Globus pallidus (tissue), 1 donor: ENCODE results near the gene CEACAM6.
A peak's percentile ranks its signal among the peaks of the same experiment; 100 is the strongest.
"Not testable (repeated sequence)": the region's sequence is repeated elsewhere in the genome, so short reads cannot be mapped to it uniquely, and the experiment has no call there.

Source experiments
- DNase-seq: peaks from one replicate; pipeline ENCODE4 v3.0.0-alpha.2; 2015; ENCODE audit warnings: low spot score

CEACAM6 gene

DNA sequence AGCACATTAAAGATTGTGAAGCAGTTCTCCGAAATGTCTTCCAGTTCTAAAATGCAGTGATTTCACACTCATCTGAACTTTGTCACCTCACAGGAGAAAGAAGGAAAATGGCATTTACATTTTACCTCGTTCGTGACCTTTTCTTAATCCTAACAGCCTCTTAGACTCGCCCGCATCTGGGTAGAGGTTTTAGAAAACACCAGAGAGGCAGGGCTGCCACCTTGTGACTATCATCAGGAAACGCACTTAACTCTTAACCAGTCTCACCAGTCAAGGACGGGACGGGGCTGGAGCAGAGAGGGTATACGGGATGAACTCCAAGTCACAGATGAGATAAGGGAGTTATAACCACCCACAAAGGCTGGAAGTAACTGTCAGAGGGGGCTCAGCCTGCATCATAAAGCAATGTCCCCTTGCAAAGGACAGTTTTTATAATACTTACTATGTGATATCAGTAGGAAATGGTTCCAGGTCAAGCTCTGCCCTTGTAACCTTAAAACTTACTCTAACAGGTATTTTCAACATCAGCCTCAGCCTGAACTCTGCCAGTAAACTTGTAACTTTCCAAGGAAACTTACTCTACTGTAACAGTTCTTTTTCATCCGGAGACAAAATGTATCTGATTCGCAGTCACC is 8.6 kb upstream of the CEACAM6 start:
- peak; percentile 7 for DNase-seq

- DNase-seq: no peak
Measured at GRCh38 chr19:41748012-41748411, 7.3 kb upstream of the CEACAM6 start.

- DNase-seq: not testable (repeated sequence)
Measured at GRCh38 chr19:41750248-41751134, 4.8 kb upstream of the CEACAM6 start.

- peak; percentile 8 for DNase-seq
Measured at GRCh38 chr19:41753159-41753558, 2.2 kb upstream of the CEACAM6 start.

DNA sequence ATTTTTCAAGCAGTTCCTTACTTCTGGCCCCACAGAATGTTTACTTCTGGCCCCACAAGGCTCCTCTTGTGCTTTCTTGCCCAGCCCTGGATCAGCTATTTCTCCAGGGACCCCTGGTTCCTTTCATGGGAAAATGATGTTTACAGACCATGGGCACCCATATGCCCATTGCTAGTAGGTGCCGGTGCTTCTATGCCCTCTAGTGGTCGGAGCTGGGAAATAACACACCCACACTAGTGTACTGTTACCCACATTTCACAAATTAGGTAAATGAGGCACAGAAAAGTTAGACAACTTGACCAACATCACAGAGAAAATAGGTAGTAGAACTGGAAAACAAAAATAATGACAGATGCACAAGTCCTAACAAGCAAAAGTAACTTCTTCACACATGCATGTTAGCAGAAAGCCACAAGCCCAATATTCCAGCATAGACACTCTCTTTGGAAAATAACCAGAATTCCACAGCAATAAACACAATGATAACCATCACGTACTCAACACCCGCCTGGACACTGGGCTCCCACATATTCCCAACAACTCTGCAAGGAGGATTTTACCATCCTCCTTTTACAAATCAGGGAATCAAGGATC is 1.3 kb upstream of the CEACAM6 start:
- DNase-seq: peak; percentile 11

- DNase-seq: no peak
Measured at GRCh38 chr19:41758846-41759245, 3.5 kb downstream of the CEACAM6 start.

DNA sequence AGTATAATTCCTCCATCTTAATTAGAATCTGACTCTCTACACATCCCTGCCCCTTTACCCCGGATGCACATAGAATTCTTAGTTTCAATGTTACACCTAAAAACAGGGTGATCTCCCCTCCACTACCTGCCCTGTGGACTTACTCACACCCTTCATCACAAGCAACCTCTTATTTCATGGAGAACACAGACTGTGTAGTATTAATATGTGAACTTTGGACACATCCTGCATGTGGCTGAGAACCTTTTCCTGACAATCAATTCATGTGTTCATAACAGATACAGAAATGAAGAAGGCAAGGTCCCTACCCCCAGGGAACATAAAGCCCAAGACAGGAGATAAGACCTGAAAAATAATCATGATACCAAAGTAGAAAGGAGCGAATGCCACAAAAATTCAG is 11.8 kb downstream of the CEACAM6 start:
- no peak for DNase-seq

GRCh38 chr19:41768105-41768504 is 12.8 kb downstream of the CEACAM6 start:
- DNase-seq: not testable (repeated sequence)

- no peak for DNase-seq
Measured at GRCh38 chr19:41769608-41770007, 14.3 kb downstream of the CEACAM6 start.

DNA sequence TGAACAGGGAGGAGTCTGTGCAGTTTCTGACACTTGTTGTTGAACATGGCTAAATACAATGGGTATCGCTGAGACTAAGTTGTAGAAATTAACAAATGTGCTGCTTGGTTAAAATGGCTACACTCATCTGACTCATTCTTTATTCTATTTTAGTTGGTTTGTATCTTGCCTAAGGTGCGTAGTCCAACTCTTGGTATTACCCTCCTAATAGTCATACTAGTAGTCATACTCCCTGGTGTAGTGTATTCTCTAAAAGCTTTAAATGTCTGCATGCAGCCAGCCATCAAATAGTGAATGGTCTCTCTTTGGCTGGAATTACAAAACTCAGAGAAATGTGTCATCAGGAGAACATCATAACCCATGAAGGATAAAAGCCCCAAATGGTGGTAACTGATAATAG is 16.1 kb downstream of the CEACAM6 start:
- no peak for DNase-seq

DNA sequence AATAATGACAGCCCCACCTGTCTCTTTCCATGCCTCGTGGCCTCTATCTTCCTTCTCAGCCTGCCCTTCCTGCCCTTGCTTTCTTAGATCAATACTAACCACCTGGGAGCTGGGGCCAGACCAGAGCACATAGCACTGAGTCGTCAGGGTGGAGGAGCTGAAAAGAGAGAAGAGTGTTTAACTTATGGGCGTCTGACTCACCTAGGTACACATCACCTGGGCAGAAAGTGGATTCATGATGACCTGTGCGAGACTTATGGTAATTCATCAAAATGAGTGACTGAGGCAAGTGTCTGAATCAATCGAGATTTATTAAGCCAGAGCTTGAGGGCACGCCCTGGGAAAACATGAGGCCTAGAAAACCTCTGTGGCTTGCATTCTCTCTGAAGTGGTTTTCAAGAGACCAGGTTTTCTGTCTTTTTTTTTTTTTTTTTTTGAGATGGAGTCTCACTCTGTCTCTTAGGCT is 19.2 kb downstream of the CEACAM6 start:
- no peak for DNase-seq

DNA sequence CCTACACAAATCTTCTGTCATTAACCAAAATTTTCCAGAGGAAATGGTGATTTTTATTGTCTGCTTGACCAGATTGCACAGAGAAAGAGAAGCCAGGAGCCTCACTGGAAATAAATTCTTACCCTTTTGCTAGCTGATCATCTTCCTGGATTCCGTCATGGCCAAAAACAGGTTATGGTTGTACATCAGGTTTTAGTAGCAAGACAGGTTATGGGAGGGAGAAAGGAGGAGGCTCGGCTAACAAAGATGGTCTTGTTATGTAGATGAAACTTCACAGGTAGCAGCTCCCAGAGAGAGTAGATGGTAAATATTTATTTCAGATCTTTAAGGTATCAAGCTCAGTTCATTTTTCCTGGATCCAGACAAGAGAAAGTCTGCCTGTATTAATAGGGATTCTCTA is 21.4 kb downstream of the CEACAM6 start:
- DNase-seq: no peak

DNA sequence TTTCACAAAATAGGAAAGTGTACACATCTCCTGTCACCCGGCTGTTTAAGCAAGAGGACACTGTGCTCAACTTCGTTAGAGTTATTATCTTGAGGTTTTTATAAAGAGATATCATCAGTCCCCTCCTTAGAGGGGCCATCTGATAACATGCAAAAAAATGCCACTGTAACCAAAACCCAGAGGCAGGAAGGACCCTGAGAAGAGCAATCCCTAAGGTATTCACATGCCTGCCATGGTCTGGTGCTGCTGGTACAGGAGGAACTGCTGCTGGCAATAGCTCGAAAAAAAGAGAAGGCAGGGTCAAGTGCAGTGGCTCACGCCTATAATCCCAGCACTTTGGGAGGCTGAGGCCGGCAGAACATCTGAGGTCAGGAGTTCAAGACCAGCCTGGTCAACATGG is 28.3 kb downstream of the CEACAM6 start:
- no peak for DNase-seq

- DNase-seq: no peak
Measured at GRCh38 chr19:41784312-41784711, 29.0 kb downstream of the CEACAM6 start.

- no peak for DNase-seq
Measured at GRCh38 chr19:41784743-41785142, 29.4 kb downstream of the CEACAM6 start.

- peak; percentile 20 for DNase-seq
Measured at GRCh38 chr19:41785653-41786052, 30.3 kb downstream of the CEACAM6 start.

GRCh38 chr19:41787055-41787454 is 31.7 kb downstream of the CEACAM6 start:
- DNase-seq: no peak

DNA sequence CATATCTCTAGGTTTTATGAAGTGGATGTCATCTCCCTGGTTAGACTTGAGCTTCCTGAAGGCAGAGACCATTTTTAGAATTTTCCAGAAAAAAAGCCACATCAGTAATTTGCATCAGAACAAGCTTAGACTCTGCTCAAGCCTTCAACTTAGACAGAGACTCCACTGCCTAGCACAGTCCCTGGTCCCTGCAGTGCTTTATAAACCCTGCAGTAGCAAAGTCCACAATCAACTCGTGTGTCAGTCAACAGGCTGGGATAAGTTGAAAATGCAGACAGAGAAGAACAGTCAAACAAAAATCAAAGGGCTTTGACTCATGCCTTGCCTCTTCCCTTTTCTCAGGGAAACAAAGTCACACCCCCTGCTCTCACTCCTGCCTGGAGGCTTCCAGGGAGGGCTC is 33.2 kb downstream of the CEACAM6 start:
- not testable (repeated sequence) for DNase-seq

GRCh38 chr19:41789053-41789452 is 33.7 kb downstream of the CEACAM6 start:
- not testable (repeated sequence) for DNase-seq

GRCh38 chr19:41792513-41793413 is 37.4 kb downstream of the CEACAM6 start:
- DNase-seq: peak; percentile 10

GRCh38 chr19:41793414-41793727 is 38.0 kb downstream of the CEACAM6 start:
- DNase-seq: no peak

- no peak for DNase-seq
Measured at GRCh38 chr19:41795031-41795461, 39.7 kb downstream of the CEACAM6 start.
